ENCODE measurements around the gene TCF12. TPM values are rescaled to one million over a fixed set of nuclear protein-coding genes. Genes with fewer than 3 reads are reported as not detected.

The TCF12 gene
- total RNA-seq, 1 donor from 2014 or later = 106 TPM

DNA sequence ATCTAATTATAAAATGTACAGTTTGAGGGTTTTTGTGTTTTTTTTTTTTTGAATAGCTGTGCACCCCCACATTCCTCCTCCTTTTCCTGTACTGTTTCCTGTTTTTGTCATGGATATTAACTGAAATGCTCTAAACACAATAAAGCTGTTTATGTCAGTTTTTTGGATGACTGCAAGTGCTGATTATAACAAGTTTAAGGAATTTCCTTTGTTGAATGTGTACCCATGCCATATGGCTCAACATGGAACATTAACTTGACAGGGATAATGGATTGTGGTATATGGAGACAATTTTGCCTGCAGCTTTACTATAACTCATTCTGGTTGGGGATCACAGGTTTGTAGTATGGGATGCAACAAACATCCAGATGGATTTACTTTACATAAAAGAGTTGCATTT is 216.4 kb downstream of the TCF12 start:
- TF ChIP-seq, protein P1, sequence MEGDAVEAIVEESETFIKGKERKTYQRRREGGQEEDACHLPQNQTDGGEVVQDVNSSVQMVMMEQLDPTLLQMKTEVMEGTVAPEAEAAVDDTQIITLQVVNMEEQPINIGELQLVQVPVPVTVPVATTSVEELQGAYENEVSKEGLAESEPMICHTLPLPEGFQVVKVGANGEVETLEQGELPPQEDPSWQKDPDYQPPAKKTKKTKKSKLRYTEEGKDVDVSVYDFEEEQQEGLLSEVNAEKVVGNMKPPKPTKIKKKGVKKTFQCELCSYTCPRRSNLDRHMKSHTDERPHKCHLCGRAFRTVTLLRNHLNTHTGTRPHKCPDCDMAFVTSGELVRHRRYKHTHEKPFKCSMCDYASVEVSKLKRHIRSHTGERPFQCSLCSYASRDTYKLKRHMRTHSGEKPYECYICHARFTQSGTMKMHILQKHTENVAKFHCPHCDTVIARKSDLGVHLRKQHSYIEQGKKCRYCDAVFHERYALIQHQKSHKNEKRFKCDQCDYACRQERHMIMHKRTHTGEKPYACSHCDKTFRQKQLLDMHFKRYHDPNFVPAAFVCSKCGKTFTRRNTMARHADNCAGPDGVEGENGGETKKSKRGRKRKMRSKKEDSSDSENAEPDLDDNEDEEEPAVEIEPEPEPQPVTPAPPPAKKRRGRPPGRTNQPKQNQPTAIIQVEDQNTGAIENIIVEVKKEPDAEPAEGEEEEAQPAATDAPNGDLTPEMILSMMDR (IDR thresholded peaks at IDR 0.05) = no peak
- peaks cover 25% of the 10 kb centered on the region for H3K4me1 Mint-ChIP-seq (ENCODE audit: low read depth)
- H3K4me3 Mint-ChIP-seq (ENCODE audit: unreplicated experiment) = no peak overlapping the region
- no peaks in the 10 kb centered on the region for H3K36me3 Mint-ChIP-seq (ENCODE audit: low read depth)
- no peak overlapping the region for H3K27ac Mint-ChIP-seq (ENCODE audit: unreplicated experiment)
- no peak for DNase-seq (ENCODE audit: low spot score)
- H3K27me3 Mint-ChIP-seq (ENCODE audit: low read depth) = no peaks in the 10 kb centered on the region
- H3K9me3 Mint-ChIP-seq (ENCODE audit: low read depth) = no peaks in the 10 kb centered on the region

DNA sequence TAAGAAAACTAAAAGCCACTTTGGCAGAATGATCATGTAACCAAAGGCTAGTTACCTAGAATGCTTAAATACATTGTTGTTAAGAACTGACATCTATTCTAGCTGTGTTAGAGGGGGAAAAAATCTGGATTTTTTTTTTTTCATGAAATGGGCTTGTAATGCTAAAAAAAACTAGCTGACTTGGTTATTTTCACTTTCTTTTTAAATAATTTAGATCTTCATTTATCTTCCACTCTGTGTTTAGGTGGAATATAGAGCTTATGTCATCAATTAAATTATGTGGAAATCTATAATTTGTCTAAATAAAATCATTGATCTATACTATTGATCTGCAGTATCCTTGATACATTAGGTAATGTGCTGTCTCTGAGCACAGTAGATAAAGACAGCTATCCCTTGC is 217.4 kb downstream of the TCF12 start:
- TF ChIP-seq, protein P1 (IDR thresholded peaks at IDR 0.05) = no peak
- DNase-seq (ENCODE audit: low spot score) = no peak
- no peaks in the 10 kb centered on the region for H3K27me3 Mint-ChIP-seq (ENCODE audit: low read depth)
- H3K4me3 Mint-ChIP-seq (ENCODE audit: unreplicated experiment) = no peak overlapping the region
- no peaks in the 10 kb centered on the region for H3K9me3 Mint-ChIP-seq (ENCODE audit: low read depth)
- H3K36me3 Mint-ChIP-seq (ENCODE audit: low read depth) = no peaks in the 10 kb centered on the region
- H3K4me1 Mint-ChIP-seq (ENCODE audit: low read depth) = peaks cover 25% of the 10 kb centered on the region
- H3K27ac Mint-ChIP-seq (ENCODE audit: unreplicated experiment) = no peak overlapping the region

DNA sequence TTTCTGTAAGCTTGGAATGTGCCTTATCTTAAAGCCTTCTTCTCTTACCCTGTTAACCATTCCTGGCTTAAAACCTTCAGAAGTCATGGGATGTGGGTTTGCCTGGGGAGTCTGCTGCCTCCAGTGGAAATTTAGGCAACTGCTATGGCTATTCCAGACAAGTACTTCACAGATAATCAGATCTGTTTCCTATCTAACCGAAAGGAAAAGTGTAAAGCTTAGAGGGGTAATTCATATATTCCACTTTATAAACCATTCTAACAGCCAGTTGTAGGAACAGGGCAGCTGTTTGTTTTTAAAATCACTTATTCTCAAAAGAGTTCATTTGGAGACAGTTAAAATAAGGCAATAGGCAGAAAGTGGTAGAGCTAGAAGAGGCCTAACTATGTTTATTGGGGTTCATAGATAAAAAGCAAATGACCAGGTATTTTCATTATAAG is 219.9 kb downstream of the TCF12 start:
- Mint-ChIP-seq H3K27ac (ENCODE audit: unreplicated experiment) (no peak overlapping the region), H3K4me3 (ENCODE audit: unreplicated experiment) (no peak overlapping the region), H3K27me3 (ENCODE audit: low read depth) (no peaks in the 10 kb centered on the region), H3K36me3 (ENCODE audit: low read depth) (no peaks in the 10 kb centered on the region), H3K9me3 (ENCODE audit: low read depth) (no peaks in the 10 kb centered on the region), H3K4me1 (ENCODE audit: low read depth) (peaks cover 23% of the 10 kb centered on the region)
- no peak for DNase-seq (ENCODE audit: low spot score)
- TF ChIP-seq, protein P1 (IDR thresholded peaks at IDR 0.05) = peak; percentile 86

DNA sequence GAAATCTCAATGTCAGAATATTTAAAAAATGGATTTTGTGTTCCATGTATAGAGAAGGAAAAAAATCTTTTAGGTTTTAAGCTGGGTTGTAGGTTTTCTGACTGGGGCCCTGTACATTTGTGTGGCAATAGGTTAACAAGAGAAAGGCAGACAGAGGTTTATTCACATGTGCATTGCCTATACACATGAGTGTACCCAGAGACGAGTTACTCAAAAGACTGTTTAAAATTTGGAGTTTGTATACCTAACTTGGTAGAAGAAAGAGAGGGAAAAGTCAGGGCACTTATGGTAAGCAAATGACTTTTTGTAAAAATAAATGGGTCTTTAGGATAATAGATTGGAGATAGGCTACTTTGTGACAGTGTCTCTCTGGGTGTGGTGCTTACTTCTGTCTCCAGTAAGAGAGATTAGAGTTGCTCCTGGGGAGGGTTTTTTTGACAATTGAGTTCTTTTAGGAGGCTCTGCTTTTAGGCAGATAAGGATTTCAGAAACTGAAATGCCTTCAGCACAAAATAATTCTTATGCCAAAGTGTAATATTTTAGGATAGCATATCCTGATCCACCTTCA is 225.2 kb downstream of the TCF12 start:
- Mint-ChIP-seq H3K27ac (ENCODE audit: unreplicated experiment) (no peak overlapping the region), H3K4me3 (ENCODE audit: unreplicated experiment) (no peak overlapping the region), H3K27me3 (ENCODE audit: low read depth) (no peaks in the 10 kb centered on the region), H3K4me1 (ENCODE audit: low read depth) (peaks cover 30% of the 10 kb centered on the region), H3K9me3 (ENCODE audit: low read depth) (no peaks in the 10 kb centered on the region), H3K36me3 (ENCODE audit: low read depth) (no peaks in the 10 kb centered on the region)
- TF ChIP-seq, protein P1 (IDR thresholded peaks at IDR 0.05) = no peak
- no peak for DNase-seq (ENCODE audit: low spot score)

DNA sequence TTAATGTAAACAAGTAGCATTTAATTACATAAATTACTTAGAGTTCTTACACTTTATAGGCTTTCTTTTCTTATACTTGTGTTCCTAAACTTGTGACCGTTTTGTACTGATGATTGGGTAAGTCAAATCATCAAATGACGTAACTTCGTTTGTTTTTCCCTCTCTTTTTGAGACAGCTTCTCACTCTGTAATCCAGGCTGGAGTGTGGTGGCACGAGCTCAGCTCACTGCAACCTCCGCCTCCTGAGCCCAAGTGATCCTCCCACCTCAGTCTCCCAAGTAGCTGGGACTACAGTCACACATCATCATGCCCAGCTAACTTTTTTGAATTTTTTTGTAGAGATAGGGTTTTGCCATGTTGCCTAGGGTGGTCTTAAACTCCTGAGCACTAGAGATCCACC is 226.0 kb downstream of the TCF12 start:
- TF ChIP-seq, protein P1 (IDR thresholded peaks at IDR 0.05) = no peak
- Mint-ChIP-seq H3K27me3 (ENCODE audit: low read depth) (no peaks in the 10 kb centered on the region), H3K4me1 (ENCODE audit: low read depth) (peaks cover 35% of the 10 kb centered on the region), H3K9me3 (ENCODE audit: low read depth) (no peaks in the 10 kb centered on the region), H3K27ac (ENCODE audit: unreplicated experiment) (no peak overlapping the region), H3K36me3 (ENCODE audit: low read depth) (no peaks in the 10 kb centered on the region), H3K4me3 (ENCODE audit: unreplicated experiment) (no peak overlapping the region)
- DNase-seq (ENCODE audit: low spot score) = no peak

Data from chondrocyte (in vitro differentiated cells).